Astrocyte (in vitro differentiated cells and primary cell): ENCODE data around the gene SCRN1.

Experiments
- CTCF ChIP-seq: IDR thresholded peaks from 2 replicates; pipeline ENCODE4 v1.5.1; 2011; ENCODE audit warnings: low read depth, mild to moderate bottlenecking, inconsistent platforms, low read length, moderate library complexity; ENCODE audit not compliant: insufficient read depth
- EZH2 ChIP-seq: IDR thresholded peaks from 2 replicates; pipeline ENCODE4 v1.6.1; 2012; ENCODE audit warnings: mild to moderate bottlenecking, low read length, inconsistent platforms; ENCODE audit not compliant: insufficient read depth

GRCh38 chr7:30028749-30029635 lies 39.4 kb upstream of the SCRN1 start:
- TF ChIP-seq CTCF (no peak), EZH2 (no peak)
